Measurements from ENCODE around the gene NLRP7. TPM values are rescaled to one million over a fixed set of nuclear protein-coding genes. Genes with fewer than 3 reads are reported as not detected.

Gene NLRP7
- under 0.01 TPM in 1 of 2 replicates, not detected in the other for total RNA-seq

GRCh38 chr19:54947381-54947780 is at the start of gene NLRP7:
Gene NLRP7 (minus strand): TSS chr19:54947530.

GRCh38 chr19:54905803-54906511 is 41.4 kb downstream of the NLRP7 start, which contains the start of gene NCR1:
Gene NCR1 (plus strand): TSS chr19:54906148. CDS start chr19:54906188, 40 bp downstream.

GRCh38 chr19:54873990-54874389 is 73.3 kb downstream of the NLRP7 start, which contains the start of gene FCAR:
Gene FCAR (plus strand): TSS chr19:54874235. CDS start chr19:54874290, 55 bp downstream.

Other genes with a start within 250 kb of the NLRP7 start
- gene KIR3DL3, start 223.1 kb downstream of the NLRP7 start, total RNA-seq, result not detected in 2 replicates
- not detected in 2 replicates for gene KIR2DL3, start 209.0 kb downstream of the NLRP7 start, total RNA-seq
- gene KIR2DL1, start 177.7 kb downstream of the NLRP7 start, total RNA-seq, result not detected in 2 replicates
- gene KIR2DL4, start 143.9 kb downstream of the NLRP7 start, total RNA-seq, result not detected in 2 replicates
- not detected in 2 replicates for gene KIR3DL1, start 131.1 kb downstream of the NLRP7 start, total RNA-seq
- gene KIR2DS4, start 114.9 kb downstream of the NLRP7 start, total RNA-seq, result not detected in 2 replicates
- not detected in 2 replicates for gene KIR3DL2, start 97.1 kb downstream of the NLRP7 start, total RNA-seq
- not detected in 2 replicates for gene FCAR, start 73.3 kb downstream of the NLRP7 start, total RNA-seq
- not detected in 2 replicates for gene NCR1, start 41.4 kb downstream of the NLRP7 start, total RNA-seq
- 10.3 and 16.2 TPM in 2 replicates for gene NLRP2, start 18.8 kb upstream of the NLRP7 start, total RNA-seq
- 0.07 TPM in 1 of 2 replicates, not detected in the other for gene GP6, start 90.7 kb upstream of the NLRP7 start, total RNA-seq
- gene RDH13, start 115.6 kb upstream of the NLRP7 start, total RNA-seq, result 33.3 and 35.5 TPM in 2 replicates
- gene EPS8L1, start 128.3 kb upstream of the NLRP7 start, total RNA-seq, result 96.7 and 104 TPM in 2 replicates
- 23.9 and 28.3 TPM in 2 replicates for gene PPP1R12C, start 170.1 kb upstream of the NLRP7 start, total RNA-seq
- gene TNNT1, start 201.7 kb upstream of the NLRP7 start, total RNA-seq, result 23.2 and 27.6 TPM in 2 replicates
- 0.21 and 0.34 TPM in 2 replicates for gene TNNI3, start 210.2 kb upstream of the NLRP7 start, total RNA-seq
- 0.34 and 0.43 TPM in 2 replicates for gene DNAAF3, start 219.1 kb upstream of the NLRP7 start, total RNA-seq
- gene SYT5, start 232.8 kb upstream of the NLRP7 start, total RNA-seq, result not detected in 2 replicates

All from nasal cavity respiratory epithelium epithelial cell of viscerocranial mucosa (primary cell).